ENCODE measurements around the gene SMIM12.

GRCh38 chr1:34896612-34897011 lies 37.1 kb upstream of the SMIM12 start:
- TF ChIP-seq CTCF (IDR thresholded peaks at IDR 0.05; ENCODE audit: insufficient read depth, low read length, poor library complexity, severe bottlenecking) (no peak), EZH2phosphoT487 (conservative IDR thresholded peaks at IDR 0.05; ENCODE audit: low read length) (no peak)
